Myometrial cell (primary cell): Measurements from ENCODE around the gene VPS4A. TPM values are rescaled to one million over a fixed set of nuclear protein-coding genes. Genes with fewer than 3 reads are reported as not detected.

Source experiments
- total RNA-seq: library from RNA; depleted of rRNA; stranded (reverse); fragments of >200 nt; gene quantifications from 2 replicates; pipeline ENCODE4 v1.2.3, GENCODE V29; 2015

Gene VPS4A
- total RNA-seq: 32.4 and 35.7 TPM in 2 replicates

DNA sequence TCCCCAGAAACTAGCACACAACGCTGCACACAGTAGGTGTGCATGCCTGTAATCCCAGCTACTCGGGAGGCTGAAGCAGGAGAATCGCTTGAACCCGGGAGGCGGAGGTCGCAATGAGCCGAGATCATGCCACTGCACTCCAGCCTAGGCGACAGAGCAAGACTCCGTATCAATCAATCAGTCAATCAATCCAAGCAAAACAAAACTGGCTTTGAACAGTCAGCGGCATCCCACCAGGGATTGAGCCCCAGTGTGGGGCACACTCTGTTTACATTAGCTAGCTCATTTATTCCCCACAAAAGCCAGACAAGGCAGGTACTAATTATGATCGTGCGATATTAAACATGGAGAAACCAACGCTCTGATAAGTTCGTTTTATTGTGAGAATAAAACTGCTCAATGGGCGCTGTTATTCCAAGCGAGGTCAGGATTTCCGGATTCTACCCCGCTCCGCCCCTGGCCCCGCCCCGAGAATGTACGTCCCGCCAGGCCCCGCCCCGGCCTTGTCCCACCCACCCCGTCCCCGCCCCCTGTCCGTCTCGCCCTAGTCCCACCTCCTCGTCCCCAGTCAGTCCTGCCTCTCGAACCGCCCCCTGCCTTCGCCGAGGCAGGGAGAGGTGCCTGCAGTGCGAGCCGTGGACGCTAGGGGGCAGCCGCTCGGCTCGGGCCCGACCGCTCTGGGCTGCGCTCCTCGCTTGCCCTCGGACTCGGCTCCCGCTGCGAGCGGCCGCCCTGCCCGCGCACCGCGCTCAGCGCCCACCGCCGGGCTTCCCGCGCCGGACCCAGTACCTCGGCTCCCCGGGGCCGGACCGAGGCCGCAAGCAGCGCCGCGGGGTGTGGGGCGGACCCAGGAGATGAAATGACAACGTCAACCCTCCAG, at the start of gene VPS4A:
Gene VPS4A (plus strand): TSS at position 698 of the 880 bp plus-strand sequence. CDS start 162 bp downstream, at position 860.

DNA sequence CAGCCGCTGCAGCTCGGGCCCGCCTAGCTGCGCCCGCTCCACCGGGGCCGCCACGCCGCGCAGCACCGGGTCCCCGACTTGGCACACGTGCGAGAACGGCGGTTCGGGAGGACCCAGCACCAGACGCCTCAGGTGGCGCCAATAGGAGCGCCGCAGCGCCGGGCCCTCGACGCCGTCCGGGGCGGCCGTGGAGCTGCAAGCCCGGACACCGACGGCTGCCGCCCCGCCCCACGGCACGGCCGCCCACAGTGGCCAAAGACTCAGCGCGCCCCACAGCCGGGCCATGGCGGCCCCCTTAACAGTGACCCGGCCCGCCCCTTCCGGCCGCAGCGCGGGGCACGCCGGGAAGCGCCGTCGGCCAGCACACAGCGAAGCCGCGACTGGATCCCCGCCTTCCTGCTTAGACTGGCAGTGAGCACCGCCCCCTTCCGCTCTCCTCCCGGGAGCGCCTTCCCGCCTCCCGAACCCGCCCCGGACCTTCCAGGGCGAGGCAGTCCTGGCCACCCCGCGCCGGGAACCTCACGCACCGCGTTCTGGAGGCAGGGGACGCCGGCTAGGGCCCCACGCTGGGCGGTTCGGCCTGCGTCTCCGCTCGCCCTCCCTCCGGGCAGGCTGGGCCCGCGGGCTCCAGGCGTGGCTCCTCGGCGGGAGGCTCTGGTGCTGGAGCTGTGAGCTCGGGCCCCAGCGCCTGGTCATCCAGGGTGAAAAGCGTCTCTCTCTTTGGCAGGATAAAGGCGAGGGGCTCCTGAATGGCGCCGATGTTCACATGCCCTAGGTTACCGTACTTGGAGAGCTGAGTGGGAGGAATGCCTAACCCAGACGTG, 19.3 kb downstream of the VPS4A start, which contains the start of gene PDF:
Gene PDF (minus strand): TSS at position 303 of the 824 bp plus-strand sequence. CDS start 18 bp downstream, at position 285.

DNA sequence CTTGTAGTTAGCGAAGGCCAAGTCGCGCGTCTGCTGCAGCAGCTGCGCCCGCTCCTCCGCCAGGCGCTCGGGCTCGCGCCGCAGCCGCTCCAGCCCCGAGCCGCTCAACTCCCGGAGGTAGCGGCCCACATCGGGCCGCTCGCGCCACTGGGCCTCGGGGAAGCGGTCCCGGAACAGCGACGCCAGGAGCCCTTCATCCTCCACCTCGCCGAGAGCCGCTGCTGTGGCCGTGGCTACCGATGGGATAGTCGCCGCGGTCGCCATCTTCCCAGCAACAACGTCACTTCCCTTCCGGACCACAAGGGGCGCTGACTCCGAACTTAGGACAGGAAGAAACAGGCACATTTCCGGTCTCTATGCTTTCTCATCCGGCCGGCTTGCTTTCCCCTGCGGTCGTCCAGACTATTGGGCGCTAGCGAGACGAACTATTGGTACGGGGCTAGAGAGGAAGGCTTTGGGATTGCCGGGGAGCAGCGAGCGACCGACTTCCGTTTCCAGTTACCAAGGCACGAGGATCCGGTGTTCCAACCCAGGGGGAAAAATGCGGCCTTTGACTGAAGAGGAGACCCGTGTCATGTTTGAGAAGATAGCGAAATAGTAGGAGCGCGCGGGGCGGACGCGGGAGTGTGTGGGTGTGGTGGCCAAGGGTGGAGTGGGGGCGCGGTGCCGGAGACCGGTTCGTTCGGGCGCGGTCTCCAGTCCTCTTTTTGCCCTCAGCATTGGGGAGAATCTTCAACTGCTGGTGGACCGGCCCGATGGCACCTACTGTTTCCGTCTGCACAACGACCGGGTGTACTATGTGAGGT, 28.3 kb downstream of the VPS4A start, which contains the start of the genes COG8 and NIP7:
Gene COG8 (minus strand): TSS at position 276 of the 806 bp plus-strand sequence. CDS start 12 bp downstream, at position 264.
Gene NIP7 (plus strand): TSS at position 484 of the 806 bp plus-strand sequence. CDS start 58 bp downstream, at position 542.

DNA sequence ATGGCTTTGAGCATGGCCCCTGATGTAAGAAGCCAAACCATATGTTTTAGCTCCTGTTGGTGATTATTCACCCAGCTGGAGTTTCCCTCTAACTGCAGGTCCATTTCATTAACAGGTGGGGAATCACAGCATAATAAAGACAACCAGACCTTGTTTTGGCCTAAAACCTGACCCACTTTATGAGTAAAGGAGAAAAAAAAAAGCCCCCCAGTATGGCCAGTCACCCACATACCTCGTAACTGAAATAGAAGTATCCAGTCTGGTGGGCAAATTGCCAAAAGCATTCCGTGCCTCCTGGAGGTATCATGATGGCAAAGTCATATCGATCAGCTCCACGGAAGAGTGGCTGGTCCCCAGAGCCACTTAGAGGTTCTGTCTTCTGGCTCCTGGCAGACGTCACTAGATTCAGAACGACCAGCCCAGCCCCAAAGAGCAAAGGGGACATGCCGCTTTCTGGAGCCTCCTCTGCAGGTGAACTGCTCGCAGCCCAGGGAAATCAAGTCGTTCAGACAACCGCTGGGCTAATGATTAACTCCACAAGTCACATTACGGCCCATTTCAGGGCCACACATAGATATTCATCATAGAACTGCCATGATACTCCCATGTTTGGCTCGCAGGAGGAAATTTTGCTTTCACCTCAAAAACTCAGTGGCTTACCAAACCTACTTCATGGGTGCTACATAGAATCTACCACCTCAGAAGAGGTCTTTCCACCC, 40.3 kb downstream of the VPS4A start, which contains the start of gene TMED6:
Gene TMED6 (minus strand): TSS at position 478 of the 719 bp plus-strand sequence. CDS start 33 bp downstream, at position 445.

Other genes with a start within 250 kb of the VPS4A start
- under 0.01 TPM in 1 of 2 replicates, not detected in the other for gene HAS3, start 205.7 kb upstream of the VPS4A start, total RNA-seq
- gene CHTF8, start 178.8 kb upstream of the VPS4A start, total RNA-seq: 37.8 and 40.9 TPM in 2 replicates
- gene UTP4, start 178.7 kb upstream of the VPS4A start, total RNA-seq: 27.1 and 31.2 TPM in 2 replicates
- 28.4 and 35.5 TPM in 2 replicates for gene SNTB2, start 124.2 kb upstream of the VPS4A start, total RNA-seq
- gene PDF, start 19.2 kb downstream of the VPS4A start, total RNA-seq: 19.3 and 24.8 TPM in 2 replicates
- gene COG8, start 28.2 kb downstream of the VPS4A start, total RNA-seq: 31.7 and 34.6 TPM in 2 replicates
- gene NIP7, start 28.4 kb downstream of the VPS4A start, total RNA-seq: 26.9 and 34.9 TPM in 2 replicates
- gene TMED6, start 40.4 kb downstream of the VPS4A start, total RNA-seq: not detected in 2 replicates
- 5.2 and 18.3 TPM in 2 replicates for gene TERF2, start 74.7 kb downstream of the VPS4A start, total RNA-seq
- 152 and 168 TPM in 2 replicates for gene CYB5B, start 113.3 kb downstream of the VPS4A start, total RNA-seq